Calu3 (cell line): Measurements from ENCODE around the gene EBNA1BP2. TPM values are rescaled to one million over a fixed set of nuclear protein-coding genes. Genes with fewer than 3 reads are reported as not detected.

ENCODE experiments used
- BruUV-seq: library from RNA; stranded (reverse); fragments of 400-500 nt; replicated peaks from 2 replicates; lab custom pipeline; 2021; lab: Mats Ljungman, UMichigan
- CTCF ChIA-PET: fragments of 300-600 bp; sonication (Branson Sonifier 250); formaldehyde crosslinking; loops from one replicate; lab custom pipeline; 2022; ENCODE audit warnings: antibody characterized with exemption; lab: Charles Lee
- DNase-seq: peaks from one replicate; pipeline ENCODE4 v3.0.0; 2022
- H3K27ac Mint-ChIP-seq: one replicate; pipeline ENCODE4 v1.8.0; 2022; ENCODE audit warnings: mixed read lengths; ENCODE audit not compliant: unreplicated experiment
- H3K27me3 Mint-ChIP-seq: one replicate; pipeline ENCODE4 v1.8.0; 2022; ENCODE audit warnings: mixed read lengths; ENCODE audit not compliant: unreplicated experiment
- H3K36me3 Mint-ChIP-seq: one replicate; pipeline ENCODE4 v1.8.0; 2022; ENCODE audit warnings: mild to moderate bottlenecking, moderate library complexity, mixed read lengths; ENCODE audit not compliant: insufficient read depth, unreplicated experiment
- H3K4me1 Mint-ChIP-seq: one replicate; pipeline ENCODE4 v1.8.0; 2022; ENCODE audit warnings: mild to moderate bottlenecking, low read depth, mixed read lengths; ENCODE audit not compliant: unreplicated experiment
- H3K4me3 Mint-ChIP-seq: one replicate; pipeline ENCODE4 v1.8.0; 2022; ENCODE audit warnings: mild to moderate bottlenecking, low read depth, moderate library complexity, mixed read lengths; ENCODE audit not compliant: unreplicated experiment
- H3K9me3 Mint-ChIP-seq: one replicate; pipeline ENCODE4 v1.8.0; 2022; ENCODE audit warnings: low read depth, mixed read lengths; ENCODE audit not compliant: unreplicated experiment
- CTCF ChIP-seq: fragments of 200-600 bp; IDR thresholded peaks from one replicate; pipeline ENCODE4 v1.8.0; 2022; ENCODE audit warnings: antibody characterized with exemption; ENCODE audit not compliant: unreplicated experiment
- intact Hi-C: fragments of 100-400 bp; cut with micrococcal nuclease; formaldehyde crosslinking; loops from one replicate; pipeline ENCODE4 v1.10.0; 2022; ENCODE audit not compliant: unreplicated experiment
- total RNA-seq: library from RNA; stranded (reverse); gene quantifications from 2 replicates; pipeline ENCODE4 v1.2.3, GENCODE V29; 2022

Gene EBNA1BP2
- total RNA-seq, 1 experiment from 2014 or later = 132 TPM

GRCh38 chr1:43137445-43138052 lies 34.5 kb downstream of the EBNA1BP2 start:
- H3K9me3 Mint-ChIP-seq = peaks cover 5% of the 10 kb centered on the region
- no peak overlapping the region for H3K27ac Mint-ChIP-seq
- peaks cover 10% of the 10 kb centered on the region for H3K4me1 Mint-ChIP-seq
- CTCF ChIA-PET = no interaction called here
- peaks cover 8% of the 10 kb centered on the region for H3K27me3 Mint-ChIP-seq
- no peaks in the 10 kb centered on the region for H3K36me3 Mint-ChIP-seq
- no peak for TF ChIP-seq CTCF
- no TSS peak for BruUV-seq
- DNase-seq = no peak
- no peak overlapping the region for H3K4me3 Mint-ChIP-seq
- intact Hi-C loops = no loop called here

- Mint-ChIP-seq H3K27me3 (peaks cover 8% of the 10 kb centered on the region), H3K27ac (no peak overlapping the region), H3K4me1 (peaks cover 10% of the 10 kb centered on the region), H3K36me3 (no peaks in the 10 kb centered on the region), H3K4me3 (no peak overlapping the region), H3K9me3 (peaks cover 5% of the 10 kb centered on the region)
- BruUV-seq = no TSS peak
- no peak for TF ChIP-seq CTCF
- CTCF ChIA-PET = no interaction called here
- intact Hi-C loops = no loop called here
- peak; percentile 7 for DNase-seq
Observed at GRCh38 chr1:43135857-43136781, 36.0 kb downstream of the EBNA1BP2 start.

- CTCF ChIA-PET = no interaction called here
- H3K9me3 Mint-ChIP-seq = peaks cover 4% of the 10 kb centered on the region
- peaks cover 12% of the 10 kb centered on the region for H3K27me3 Mint-ChIP-seq
- no peaks in the 10 kb centered on the region for H3K36me3 Mint-ChIP-seq
- intact Hi-C loops = no loop called here
- no peak overlapping the region for H3K4me3 Mint-ChIP-seq
- H3K4me1 Mint-ChIP-seq = peaks cover 10% of the 10 kb centered on the region
- TF ChIP-seq CTCF = no peak
- no TSS peak for BruUV-seq
- no peak overlapping the region for H3K27ac Mint-ChIP-seq
- no peak for DNase-seq
Observed at GRCh38 chr1:43134640-43135039, 37.5 kb downstream of the EBNA1BP2 start.

- Mint-ChIP-seq H3K36me3 (no peaks in the 10 kb centered on the region), H3K4me1 (peaks cover 10% of the 10 kb centered on the region), H3K27ac (no peak overlapping the region), H3K4me3 (no peak overlapping the region), H3K9me3 (peaks cover 3% of the 10 kb centered on the region), H3K27me3 (peaks cover 12% of the 10 kb centered on the region)
- intact Hi-C loops = no loop called here
- no TSS peak for BruUV-seq
- no peak for TF ChIP-seq CTCF
- DNase-seq = no peak
- CTCF ChIA-PET = no interaction called here
Observed at GRCh38 chr1:43134068-43134467, 38.0 kb downstream of the EBNA1BP2 start.
